Prostate gland (tissue), 2 donors: Measurements from ENCODE around the gene GPR107. TPM values are rescaled to one million over a fixed set of nuclear protein-coding genes. Genes with fewer than 3 reads are reported as not detected.

Experiments used
- DNase-seq: peaks from one replicate; pipeline ENCODE4 v3.0.0-alpha.2; 2019; ENCODE audit warnings: low spot score
- H3K27ac ChIP-seq, 2 donors: fragments of 200-600 bp; sonication (generic); 2 replicates each; pipeline ENCODE4 v1.5.1; 2017 to 2019
- H3K27me3 ChIP-seq: fragments of 200-600 bp; sonication (generic); replicated peaks from 2 replicates; pipeline ENCODE4 v1.5.1; 2019; ENCODE audit not compliant: insufficient read depth
- H3K36me3 ChIP-seq, 2 donors: fragments of 200-600 bp; sonication (generic); 1 replicate in 1 of 2; 2 replicates in 1 of 2; pipeline versions ENCODE4 v1.5.1 to v1.8.1; 2017 to 2019
- H3K4me1 ChIP-seq: fragments of 200-600 bp; sonication (generic); replicated peaks from 2 replicates; pipeline ENCODE4 v1.5.1; 2019
- H3K4me3 ChIP-seq, 2 donors: fragments of 200-600 bp; sonication (generic); 2 replicates each; pipeline ENCODE4 v1.5.1; 2017 to 2019
- H3K9me3 ChIP-seq: fragments of 200-600 bp; sonication (generic); 2 replicates; pipeline ENCODE4 v1.5.1; 2017
- POLR2A ChIP-seq: fragments of 450-650 bp; IDR thresholded peaks from one replicate; pipeline ENCODE4 v1.6.1; 2016; ENCODE audit warnings: antibody characterized with exemption, mild to moderate bottlenecking
- POLR2AphosphoS5 ChIP-seq: sonication (generic); formaldehyde crosslinking; IDR thresholded peaks from one replicate; pipeline ENCODE4 v1.6.1; 2017; ENCODE audit warnings: antibody characterized with exemption
- WGBS: methylation state at CpG from one replicate; pipeline ENCODE4 v1.1.5; 2018; 5-methylcytosine and 5-hydroxymethylcytosine counted together
- intact Hi-C: fragments of 100-400 bp; cut with DNase I; formaldehyde crosslinking; loops from one replicate; pipeline ENCODE4 v1.14.2; 2022
- total RNA-seq, 2 donors: library from RNA; depleted of rRNA; stranded (reverse); fragments of >200 nt; gene quantifications; one replicate each; pipeline ENCODE4 v1.1.0, GENCODE V29; 2016
- TF ChIP-seq, protein P1 (sequence below), 4 experiments: fragments of 200-600 bp in 2 of 4; fragments of 450-650 bp in 2 of 4; sonication (generic) in 2 of 4; IDR thresholded peaks; 1 replicate in 3 of 4; 2 replicates in 1 of 4; pipeline ENCODE4 v1.5.1; 2016 to 2019; ENCODE audit warnings: antibody characterized with exemption in 4 of 4, mild to moderate bottlenecking in 2 of 4, moderate library complexity in 2 of 4

GPR107 gene
- total RNA-seq, 2 donors from 2014 or later = 36.3 to 51.5 TPM

DNA sequence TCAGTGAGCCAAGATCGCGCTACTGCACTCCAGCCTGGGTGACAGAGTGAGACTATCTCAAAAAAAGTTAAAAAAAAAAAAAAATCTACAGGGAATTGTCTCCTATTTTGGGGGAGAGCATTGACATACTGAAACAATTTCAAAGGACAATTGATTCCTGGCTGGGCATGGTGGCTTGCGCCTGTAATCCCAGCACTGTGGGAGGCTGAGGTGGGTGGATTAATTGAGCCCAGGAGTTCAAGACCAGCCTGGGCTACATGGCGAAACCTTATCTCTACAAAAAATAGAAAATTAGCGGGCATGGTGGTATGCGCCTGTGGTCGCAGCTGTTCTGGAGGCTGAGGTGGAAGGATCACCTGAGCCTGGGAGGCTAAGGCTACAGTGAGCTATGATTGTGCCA, 30.6 kb downstream of the GPR107 start:
- Histone ChIP-seq H3K4me1 (no peaks in the 10 kb centered on the region), H3K27me3 (no peaks in the 10 kb centered on the region), H3K4me3 (no peak overlapping the region), H3K27ac (no peak overlapping the region), H3K9me3 (no peaks in the 10 kb centered on the region), H3K36me3 (peaks cover 0 to 3% of the 10 kb centered on the region in 2 donors)
- TF ChIP-seq POLR2AphosphoS5 (no peak), POLR2A (no peak)
- TF ChIP-seq, protein P1, sequence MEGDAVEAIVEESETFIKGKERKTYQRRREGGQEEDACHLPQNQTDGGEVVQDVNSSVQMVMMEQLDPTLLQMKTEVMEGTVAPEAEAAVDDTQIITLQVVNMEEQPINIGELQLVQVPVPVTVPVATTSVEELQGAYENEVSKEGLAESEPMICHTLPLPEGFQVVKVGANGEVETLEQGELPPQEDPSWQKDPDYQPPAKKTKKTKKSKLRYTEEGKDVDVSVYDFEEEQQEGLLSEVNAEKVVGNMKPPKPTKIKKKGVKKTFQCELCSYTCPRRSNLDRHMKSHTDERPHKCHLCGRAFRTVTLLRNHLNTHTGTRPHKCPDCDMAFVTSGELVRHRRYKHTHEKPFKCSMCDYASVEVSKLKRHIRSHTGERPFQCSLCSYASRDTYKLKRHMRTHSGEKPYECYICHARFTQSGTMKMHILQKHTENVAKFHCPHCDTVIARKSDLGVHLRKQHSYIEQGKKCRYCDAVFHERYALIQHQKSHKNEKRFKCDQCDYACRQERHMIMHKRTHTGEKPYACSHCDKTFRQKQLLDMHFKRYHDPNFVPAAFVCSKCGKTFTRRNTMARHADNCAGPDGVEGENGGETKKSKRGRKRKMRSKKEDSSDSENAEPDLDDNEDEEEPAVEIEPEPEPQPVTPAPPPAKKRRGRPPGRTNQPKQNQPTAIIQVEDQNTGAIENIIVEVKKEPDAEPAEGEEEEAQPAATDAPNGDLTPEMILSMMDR (IDR thresholded peaks at IDR 0.05) = no peak
- WGBS = 97% methylated on average over 7 of the region's 7 CpGs
- intact Hi-C loops = no loop called here
- DNase-seq = no peak

DNA sequence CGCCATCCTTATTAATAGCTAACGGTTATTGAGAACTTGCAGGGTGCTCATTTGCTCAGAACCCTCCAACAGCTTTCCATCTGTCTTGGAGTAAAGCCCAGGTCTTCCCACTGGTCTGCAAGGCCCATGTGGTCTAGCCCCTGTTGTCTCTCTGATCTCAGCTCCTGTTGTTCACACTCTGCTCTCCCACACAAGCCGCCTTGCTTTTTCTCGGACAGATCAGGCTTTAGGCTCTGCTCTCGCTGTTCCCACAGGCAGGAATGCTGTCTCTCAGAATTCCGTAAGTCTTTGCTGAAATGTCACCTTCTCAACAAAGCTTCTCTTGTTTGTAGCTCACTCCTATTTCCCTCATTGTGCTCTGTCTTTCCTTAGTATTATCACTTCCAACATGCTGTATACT, 34.3 kb downstream of the GPR107 start:
- H3K4me3 ChIP-seq = no peak overlapping the region
- no peak for DNase-seq
- H3K27ac ChIP-seq = no peak overlapping the region
- no peaks in the 10 kb centered on the region for H3K9me3 ChIP-seq
- no peaks in the 10 kb centered on the region for H3K27me3 ChIP-seq
- WGBS = 84% methylated on average over 6 of the region's 6 CpGs
- H3K4me1 ChIP-seq = no peaks in the 10 kb centered on the region
- H3K36me3 ChIP-seq = peaks cover 0 to 3% of the 10 kb centered on the region in 2 donors
- intact Hi-C loops = no loop called here
- TF ChIP-seq POLR2A (no peak), POLR2AphosphoS5 (no peak)

DNA sequence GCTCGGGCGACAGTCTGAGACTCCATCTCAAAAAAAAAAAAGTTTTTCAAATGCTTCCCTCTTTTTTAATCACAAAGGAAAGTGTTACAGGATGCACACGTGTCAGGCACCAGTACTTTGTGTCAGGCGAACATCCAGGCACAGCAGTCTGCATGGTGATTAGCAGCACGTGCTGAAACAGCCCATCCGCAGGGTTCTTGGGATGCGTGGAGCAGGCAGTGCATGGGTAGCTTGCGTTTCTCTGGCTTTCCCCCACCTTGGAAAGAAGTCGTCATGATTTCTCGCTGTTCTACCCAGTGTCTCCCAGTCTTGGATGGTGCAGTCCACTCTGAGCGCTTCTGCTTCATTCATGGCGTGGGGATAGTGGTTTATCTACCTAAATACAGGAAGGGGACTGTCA, 35.4 kb downstream of the GPR107 start:
- TF ChIP-seq POLR2AphosphoS5 (no peak), POLR2A (no peak)
- TF ChIP-seq, protein P1 (IDR thresholded peaks at IDR 0.05) = no peak
- intact Hi-C loops = no loop called here
- WGBS = 96% methylated on average over 12 of the region's 12 CpGs
- no peaks in the 10 kb centered on the region for H3K27me3 ChIP-seq
- no peak overlapping the region for H3K27ac ChIP-seq
- H3K9me3 ChIP-seq = no peaks in the 10 kb centered on the region
- no peaks in the 10 kb centered on the region for H3K4me1 ChIP-seq
- DNase-seq = no peak
- no peaks in the 10 kb centered on the region for H3K36me3 ChIP-seq
- no peak overlapping the region for H3K4me3 ChIP-seq

DNA sequence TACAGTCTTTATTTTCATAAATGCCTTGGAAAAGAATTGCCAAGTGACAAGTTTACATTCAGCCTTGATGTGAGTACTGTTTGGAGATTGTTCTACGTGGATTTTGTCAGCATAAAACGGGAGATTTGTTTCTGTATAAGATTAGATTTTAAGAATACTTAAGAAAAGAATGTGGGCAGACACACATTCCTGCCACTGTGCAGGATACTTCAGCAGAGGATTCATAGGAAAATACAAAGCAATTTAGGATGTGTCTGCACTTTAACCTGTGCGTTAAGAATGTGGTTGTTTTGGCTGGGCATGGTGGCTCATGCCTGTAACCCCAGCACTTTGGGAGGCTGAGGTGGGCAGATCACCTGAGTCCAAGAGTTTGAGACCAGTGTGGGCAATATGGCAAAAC, 37.2 kb downstream of the GPR107 start:
- no peak for TF ChIP-seq POLR2A
- Histone ChIP-seq H3K27ac (no peak overlapping the region), H3K9me3 (no peaks in the 10 kb centered on the region), H3K36me3 (no peaks in the 10 kb centered on the region), H3K4me1 (no peaks in the 10 kb centered on the region), H3K4me3 (no peak overlapping the region), H3K27me3 (no peaks in the 10 kb centered on the region)
- DNase-seq = no peak
- WGBS = 67% methylated on average over 3 of the region's 3 CpGs
- intact Hi-C loops = no loop called here

DNA sequence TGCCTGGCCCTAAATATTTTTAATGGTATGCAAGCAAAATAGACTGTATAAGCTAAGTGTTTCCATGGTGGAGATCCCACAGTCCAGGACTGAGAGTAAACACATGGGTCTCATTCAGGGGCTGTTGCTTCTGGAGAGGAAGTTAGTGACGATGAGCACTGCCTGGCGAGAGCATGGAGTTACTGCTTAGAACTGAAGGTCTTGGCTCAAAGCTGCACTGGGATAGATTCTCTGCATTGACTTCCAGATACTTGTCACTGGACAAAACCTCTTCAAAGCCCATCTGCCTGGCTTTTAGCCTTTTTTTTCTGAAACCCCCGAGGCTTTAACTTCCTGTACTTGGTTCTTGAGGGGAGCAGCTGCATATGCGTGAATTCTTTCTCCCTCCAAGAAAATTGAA, 39.2 kb downstream of the GPR107 start:
- TF ChIP-seq POLR2AphosphoS5 = no peak
- TF ChIP-seq POLR2A = no peak
- TF ChIP-seq, protein P1 (IDR thresholded peaks at IDR 0.05) = no peak
- intact Hi-C loops = no loop called here
- no peak overlapping the region for H3K27ac ChIP-seq
- H3K9me3 ChIP-seq = no peaks in the 10 kb centered on the region
- WGBS = 78% methylated on average over 4 of the region's 4 CpGs
- H3K4me3 ChIP-seq = no peak overlapping the region
- H3K27me3 ChIP-seq = no peaks in the 10 kb centered on the region
- H3K36me3 ChIP-seq = no peaks in the 10 kb centered on the region
- H3K4me1 ChIP-seq = no peaks in the 10 kb centered on the region
- no peak for DNase-seq

DNA sequence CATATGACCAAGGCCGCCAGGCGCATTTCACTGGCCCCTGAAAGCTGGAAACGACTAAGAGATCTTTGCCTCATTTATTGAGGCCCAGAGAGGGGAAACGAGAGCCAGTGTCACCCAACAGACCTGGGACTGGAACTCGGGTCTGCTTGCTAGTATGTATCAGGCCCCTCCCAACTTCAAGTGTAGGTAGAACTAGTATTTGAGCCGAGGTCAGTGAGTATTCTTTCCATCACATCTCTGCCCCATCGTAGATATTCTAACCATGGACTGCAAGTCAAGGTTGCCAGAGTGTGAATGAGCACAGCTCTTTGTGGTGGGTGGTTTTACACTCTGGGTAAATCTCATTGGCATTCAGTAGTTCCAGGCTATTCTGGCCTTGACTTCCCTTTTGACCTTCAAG, 42.2 kb downstream of the GPR107 start:
- WGBS = 85% methylated on average over 7 of the region's 7 CpGs
- Histone ChIP-seq H3K36me3 (peaks cover 0 to 7% of the 10 kb centered on the region in 2 donors), H3K4me3 (no peak overlapping the region), H3K27ac (no peak overlapping the region), H3K4me1 (no peaks in the 10 kb centered on the region), H3K9me3 (no peaks in the 10 kb centered on the region), H3K27me3 (no peaks in the 10 kb centered on the region)
- no peak for DNase-seq
- intact Hi-C loops = loop anchor here (5.0 kb wide), 1 partner anchor 44 kb away; the partner anchor contains the start of gene GPR107
- TF ChIP-seq POLR2AphosphoS5 (no peak), POLR2A (no peak)
- TF ChIP-seq, protein P1 (IDR thresholded peaks at IDR 0.05) = no peak
